GM21717 (cell line): Measurements from ENCODE around the gene PPP1R3C.

Experiments used
- ATAC-seq: cut with Tn5 transposase; IDR thresholded peaks from one replicate; pipeline ENCODE4 v1.9.1; 2021; ENCODE audit warnings: mild to moderate bottlenecking, moderate library complexity; ENCODE audit not compliant: unreplicated experiment

The PPP1R3C gene

DNA sequence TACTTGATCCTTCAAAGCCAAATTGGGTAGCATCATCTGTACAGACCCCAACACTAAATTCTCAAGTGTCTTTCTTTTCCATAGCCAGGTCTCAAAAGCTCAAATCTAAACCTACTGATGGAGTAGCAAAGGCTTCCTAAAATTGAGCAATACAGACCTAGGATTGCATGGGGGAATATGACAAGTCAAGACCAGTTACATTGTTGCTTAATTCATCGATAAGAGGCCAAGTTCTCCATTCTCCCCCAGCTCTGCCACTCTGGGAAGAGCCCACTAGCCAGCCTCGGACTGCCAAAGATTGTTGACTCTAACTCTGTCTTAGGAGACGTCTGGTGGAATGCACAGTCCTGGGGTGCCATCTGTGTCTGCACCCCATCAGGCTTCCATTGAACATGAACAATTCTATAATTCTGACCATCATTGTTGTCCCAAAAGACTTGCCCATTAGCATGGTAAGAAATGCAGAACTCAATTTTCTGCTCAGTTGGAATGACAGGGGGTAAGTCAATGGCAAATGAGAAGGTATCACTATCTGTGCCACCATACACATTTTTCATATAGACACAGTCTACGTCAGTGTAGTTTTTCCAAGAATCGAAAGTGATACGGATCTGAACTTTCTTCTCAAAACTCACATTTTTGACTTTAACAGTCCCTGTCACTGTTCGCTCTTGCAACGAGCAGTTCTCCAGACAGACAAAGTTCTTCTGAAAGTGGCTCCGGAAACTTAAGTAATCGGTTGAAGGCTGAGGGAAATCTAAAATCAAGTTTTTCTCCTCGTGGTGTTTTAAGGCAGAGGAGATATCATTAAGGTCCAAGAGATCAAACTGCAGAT, 2.9 kb downstream of the PPP1R3C start:
- no peak for ATAC-seq

GRCh38 chr10:91628383-91628782, 4.5 kb downstream of the PPP1R3C start:
- ATAC-seq, result no peak

DNA sequence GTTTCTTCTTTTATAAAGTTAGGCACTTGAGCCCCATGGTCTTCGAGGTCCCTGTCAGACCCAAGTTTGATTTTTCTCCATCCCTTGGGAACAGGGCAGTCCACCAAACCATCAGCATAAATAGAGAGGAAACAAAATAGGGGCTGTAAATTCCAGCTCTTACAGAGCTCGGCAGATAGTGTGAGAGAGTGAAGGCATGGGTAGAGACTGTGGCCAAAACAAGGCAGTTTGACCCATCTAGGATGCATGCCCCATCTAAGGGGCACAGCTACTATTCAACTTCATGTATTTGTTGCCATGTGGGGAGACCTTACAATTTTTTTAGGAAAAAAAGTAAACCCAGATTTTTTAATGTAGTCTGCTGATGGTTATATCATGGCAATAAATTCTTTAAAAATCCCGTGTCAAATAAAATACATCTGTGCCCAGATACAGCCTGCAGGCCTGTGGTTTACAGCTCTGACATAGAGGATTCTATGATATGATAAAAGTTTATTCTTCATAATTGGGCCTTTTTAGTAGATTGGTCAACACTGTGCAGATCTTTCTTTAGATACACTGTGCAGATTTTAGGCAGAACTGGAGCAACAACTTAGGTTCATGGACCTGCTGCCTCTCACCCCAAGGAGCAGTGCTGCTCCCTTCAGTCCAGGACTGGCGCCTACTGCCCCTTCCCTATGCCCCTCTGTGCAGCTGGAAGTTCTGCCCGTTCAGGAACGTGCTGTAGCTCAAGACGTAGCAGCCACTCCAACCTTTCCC, 5.3 kb downstream of the PPP1R3C start:
- no peak for ATAC-seq

GRCh38 chr10:91626936-91627335, 5.9 kb downstream of the PPP1R3C start:
- ATAC-seq, result no peak

DNA sequence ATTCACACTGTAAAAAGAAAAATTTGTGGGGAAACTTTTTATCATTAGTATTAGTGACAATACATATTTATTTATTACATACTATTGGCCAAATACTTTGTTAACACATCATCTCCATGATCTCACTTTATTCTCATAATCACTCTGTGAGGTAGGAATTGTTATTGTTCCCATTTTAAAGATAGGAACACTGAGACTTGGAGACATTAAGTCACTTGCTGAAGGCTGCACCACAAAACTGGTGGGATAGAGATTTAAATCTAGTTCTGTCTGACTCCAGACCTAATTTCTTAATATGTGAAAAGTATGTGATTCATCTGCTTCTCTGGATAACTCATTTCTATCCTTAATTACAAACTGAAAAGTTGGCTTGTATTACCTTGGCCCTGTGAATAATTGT, 8.2 kb downstream of the PPP1R3C start:
- ATAC-seq, result no peak

DNA sequence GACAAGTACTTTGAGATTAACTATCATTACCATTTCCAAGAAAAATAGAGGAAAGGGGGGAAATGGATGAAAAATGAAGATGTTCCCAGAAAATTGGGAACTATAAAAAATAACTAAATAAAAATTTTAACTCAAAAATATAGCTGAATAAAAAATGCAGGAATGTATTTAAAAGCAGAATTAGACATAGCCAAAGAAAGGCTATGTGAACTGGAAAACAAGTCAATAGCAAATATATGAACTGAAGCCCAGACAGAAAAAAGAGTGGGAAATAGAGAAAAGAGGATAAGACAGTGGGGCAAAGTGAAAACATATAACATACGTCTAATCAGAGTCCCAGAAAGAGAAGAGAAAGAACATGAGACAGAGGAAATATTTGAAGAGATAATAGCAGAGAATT, 10.3 kb downstream of the PPP1R3C start:
- no peak for ATAC-seq

- ATAC-seq, result no peak
These were observed 11.3 kb downstream of the PPP1R3C start for GRCh38 chr10:91621483-91622113.

DNA sequence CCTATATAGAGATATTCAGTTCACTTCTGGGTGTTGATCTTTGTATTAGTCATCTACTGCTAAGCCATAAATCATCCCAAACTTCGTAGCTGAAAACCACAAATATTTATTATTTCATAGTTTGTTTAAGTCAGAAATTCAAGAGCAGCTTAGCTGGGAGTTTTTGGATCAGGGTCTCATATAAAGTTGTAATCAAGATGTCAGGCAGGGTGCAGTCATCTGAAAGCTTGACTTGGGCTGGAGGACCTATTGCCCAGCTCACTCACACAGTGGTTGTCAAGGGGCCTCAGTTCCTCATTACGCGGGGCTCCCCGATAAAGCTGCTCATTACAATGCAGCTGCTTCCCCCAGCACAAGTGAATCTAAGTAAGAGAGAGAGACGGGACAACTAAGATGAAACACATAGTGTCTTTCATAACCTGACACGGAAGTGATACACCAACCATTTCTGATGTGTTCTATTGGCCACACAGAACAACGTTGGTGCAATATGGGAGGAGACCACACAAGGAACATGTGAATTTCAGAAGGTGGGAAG, 15.7 kb downstream of the PPP1R3C start:
- ATAC-seq, result no peak

DNA sequence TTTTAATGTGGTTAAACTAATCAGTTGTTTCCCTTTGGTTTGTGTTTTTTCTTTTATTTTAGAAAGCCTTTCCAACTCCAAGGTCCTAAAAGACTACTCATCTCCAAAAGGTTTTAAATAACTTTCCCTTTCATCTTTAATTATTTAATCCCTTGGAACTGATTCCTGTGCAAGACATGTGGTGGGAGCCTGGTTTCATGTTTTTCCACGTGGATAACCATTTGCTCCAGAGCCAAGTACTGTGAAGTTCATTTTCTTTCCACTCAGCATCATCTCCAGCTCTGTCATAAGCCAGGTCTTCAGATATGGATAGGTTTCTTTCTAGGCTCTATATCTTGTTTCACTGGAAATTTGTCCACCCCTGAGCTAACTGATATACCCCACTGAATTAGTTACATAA, 16.7 kb downstream of the PPP1R3C start:
- ATAC-seq, result no peak

- ATAC-seq, result no peak
These were observed 18.6 kb downstream of the PPP1R3C start for GRCh38 chr10:91614225-91614624.

- no peak for ATAC-seq
These were observed 19.3 kb downstream of the PPP1R3C start for GRCh38 chr10:91613411-91614187.

GRCh38 chr10:91610919-91611318, 22.0 kb downstream of the PPP1R3C start:
- ATAC-seq, result no peak

DNA sequence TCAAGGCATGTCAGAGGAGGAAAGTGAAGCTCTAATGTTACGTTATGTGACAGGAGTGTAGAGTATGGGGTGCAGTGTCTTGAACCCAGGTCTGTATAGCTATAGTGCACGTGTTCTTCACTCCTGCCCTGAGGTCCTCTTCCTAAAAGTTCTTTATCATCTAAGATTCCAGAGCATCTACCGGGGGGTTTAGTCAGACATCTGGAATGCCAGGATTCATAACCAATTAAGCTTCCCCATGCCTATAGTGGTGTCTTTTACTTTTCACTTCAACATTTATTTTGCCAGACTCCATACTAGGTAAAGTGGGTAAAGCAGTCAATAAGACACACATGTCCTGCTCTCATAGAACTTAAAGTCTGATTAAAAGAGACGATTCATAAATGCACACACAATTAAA, 22.4 kb downstream of the PPP1R3C start:
- no peak for ATAC-seq

DNA sequence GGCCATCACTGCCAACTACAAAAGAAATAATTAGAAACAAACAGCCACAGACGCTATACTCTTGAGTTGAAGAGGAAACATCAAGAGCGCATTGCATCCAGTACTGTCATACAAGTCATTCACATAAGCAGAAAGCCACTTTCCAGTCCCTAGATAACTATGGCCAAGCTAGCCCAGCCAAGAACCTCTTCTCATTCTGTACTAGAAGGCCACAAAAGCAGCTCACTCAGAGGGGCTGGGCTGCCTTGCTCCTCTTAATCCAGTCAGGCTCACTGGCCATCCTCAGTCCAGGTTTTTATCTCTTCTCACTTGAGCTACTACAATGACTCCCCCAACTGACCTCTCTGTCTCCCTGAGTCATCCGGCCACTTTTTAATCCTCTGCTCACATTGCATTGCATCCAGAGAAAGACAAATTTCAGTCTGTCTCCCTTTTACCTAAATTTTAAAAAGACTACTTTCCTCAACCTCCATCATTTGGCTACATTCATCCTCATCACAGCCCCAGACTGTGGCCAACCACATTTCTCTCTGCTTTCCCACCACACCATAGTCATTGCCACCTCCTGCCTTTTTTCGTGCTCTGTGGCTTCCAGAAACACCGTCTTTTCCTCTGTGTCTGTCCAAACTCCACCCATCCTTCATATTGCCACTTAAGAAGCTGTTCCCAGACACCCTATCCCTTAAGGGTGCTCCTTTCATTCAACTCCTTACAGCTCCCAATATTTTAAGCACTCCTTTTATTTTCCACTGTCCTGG, 25.0 kb downstream of the PPP1R3C start:
- no peak for ATAC-seq

DNA sequence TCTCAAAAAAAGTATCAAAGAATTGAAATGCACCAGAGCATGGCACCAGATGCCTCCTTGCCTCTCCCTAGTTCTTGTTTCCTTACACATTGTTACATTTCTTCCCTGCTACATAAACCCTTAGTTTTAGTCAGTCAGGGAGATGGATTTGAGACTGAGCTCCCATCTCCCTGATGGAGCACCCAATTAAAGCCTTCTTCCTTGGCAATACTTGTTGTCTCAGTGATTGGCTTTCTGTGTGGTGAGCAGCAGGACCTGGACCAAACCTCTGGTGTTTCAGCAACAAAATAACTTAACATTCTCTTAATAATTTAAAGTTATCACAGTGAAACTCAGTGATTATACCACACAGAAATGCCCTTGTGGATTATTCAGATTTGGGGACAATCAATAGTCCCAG, 26.9 kb downstream of the PPP1R3C start:
- ATAC-seq, result no peak

DNA sequence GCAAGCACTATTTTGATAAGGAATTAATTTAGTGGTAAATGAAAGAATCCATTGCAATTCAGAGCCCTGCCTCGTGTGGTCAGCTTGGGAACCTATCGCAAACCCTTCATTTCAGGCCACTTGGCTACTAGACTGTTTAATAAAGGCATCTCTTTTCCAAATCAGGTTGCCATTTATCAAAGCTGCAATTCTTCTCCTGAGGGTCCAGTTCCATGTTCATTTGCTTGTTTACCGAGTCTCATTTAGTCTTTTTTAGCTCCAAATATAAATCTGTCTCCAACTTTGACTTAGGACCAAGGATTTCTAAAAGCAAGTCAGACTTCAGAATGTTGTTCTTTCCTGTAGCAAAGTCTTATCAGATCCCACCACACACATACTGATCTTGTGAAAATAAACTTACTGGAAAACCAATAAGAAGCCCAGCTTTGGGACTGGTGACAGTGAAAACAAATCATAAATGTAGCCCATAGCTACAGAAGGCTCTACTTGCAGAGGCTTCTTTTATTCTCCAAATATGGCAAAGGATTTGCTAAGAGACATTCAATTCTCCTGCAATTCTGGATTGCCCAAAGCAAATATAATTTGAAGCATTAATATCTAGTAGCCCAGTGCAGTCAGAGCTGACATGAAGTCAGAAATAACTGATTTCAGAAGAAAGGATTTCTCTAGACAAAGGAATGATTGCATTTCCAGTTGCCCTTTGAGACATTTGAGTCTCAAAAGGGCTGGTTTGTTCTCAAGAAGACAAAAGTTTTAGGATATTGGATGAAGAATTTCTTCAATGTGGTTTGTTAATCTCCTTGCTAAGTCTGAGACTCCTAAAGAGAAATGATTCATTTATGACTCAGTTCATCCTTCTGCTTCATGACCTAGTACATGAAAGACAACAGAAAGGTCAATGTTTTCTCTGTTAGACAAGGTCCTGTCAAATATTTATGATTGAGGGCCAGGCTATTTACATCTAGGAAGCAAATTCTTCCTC, 28.0 kb downstream of the PPP1R3C start:
- no peak for ATAC-seq

DNA sequence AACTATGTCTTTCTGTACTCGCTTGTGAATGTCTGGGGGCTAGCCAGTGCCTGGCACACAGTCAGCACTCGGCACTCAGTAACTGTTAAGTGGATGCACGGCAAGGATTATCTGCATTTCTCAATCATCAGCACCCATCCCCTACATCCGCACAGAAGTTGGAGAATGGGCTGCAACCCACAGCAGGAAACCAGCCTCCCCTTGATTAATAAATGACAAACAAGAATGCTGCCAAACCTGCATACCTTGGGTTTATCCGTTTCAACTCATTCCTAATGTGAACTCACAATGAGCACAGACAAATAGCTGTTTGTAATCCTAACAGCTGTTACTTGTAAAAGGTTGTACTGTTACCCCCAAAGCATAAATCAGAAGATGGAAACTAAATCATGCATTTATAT, 28.9 kb downstream of the PPP1R3C start:
- ATAC-seq, result no peak

GRCh38 chr10:91602868-91603568, 29.9 kb downstream of the PPP1R3C start:
- ATAC-seq, result no peak
